Ovary (tissue), 3 donors: ENCODE data around the gene PATL2.

Experiments
- EP300 ChIP-seq: sonication (generic); formaldehyde crosslinking; IDR thresholded peaks from one replicate; pipeline ENCODE4 v1.6.1; 2017; ENCODE audit warnings: antibody characterized with exemption
- TF ChIP-seq, protein P1 (sequence below), 3 donors: fragments of 450-650 bp in 2 of 3; fragments of 200-600 bp in 1 of 3; IDR thresholded peaks; one replicate each; pipeline versions ENCODE4 v1.5.1 to v1.8.0; 2016 to 2022; ENCODE audit warnings: antibody characterized with exemption in 3 of 3, mild to moderate bottlenecking in 1 of 3
- donor health status: DM: no; HTN: no; CAD: no.

- TF ChIP-seq, protein P1, sequence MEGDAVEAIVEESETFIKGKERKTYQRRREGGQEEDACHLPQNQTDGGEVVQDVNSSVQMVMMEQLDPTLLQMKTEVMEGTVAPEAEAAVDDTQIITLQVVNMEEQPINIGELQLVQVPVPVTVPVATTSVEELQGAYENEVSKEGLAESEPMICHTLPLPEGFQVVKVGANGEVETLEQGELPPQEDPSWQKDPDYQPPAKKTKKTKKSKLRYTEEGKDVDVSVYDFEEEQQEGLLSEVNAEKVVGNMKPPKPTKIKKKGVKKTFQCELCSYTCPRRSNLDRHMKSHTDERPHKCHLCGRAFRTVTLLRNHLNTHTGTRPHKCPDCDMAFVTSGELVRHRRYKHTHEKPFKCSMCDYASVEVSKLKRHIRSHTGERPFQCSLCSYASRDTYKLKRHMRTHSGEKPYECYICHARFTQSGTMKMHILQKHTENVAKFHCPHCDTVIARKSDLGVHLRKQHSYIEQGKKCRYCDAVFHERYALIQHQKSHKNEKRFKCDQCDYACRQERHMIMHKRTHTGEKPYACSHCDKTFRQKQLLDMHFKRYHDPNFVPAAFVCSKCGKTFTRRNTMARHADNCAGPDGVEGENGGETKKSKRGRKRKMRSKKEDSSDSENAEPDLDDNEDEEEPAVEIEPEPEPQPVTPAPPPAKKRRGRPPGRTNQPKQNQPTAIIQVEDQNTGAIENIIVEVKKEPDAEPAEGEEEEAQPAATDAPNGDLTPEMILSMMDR (IDR thresholded peaks at IDR 0.05), result no peak
- no peak for TF ChIP-seq EP300
Measured at GRCh38 chr15:44720460-44721176, 9.5 kb upstream of the PATL2 start.
